SHP77 treated with DMSO at 0.1 percent for 48 hours (cell line): ENCODE data around the gene GMDS.

Experiments
- DNase-seq: peaks from one replicate; lab custom pipeline; 2025; lab: John Stamatoyannopoulos, UW

The GMDS gene

DNA sequence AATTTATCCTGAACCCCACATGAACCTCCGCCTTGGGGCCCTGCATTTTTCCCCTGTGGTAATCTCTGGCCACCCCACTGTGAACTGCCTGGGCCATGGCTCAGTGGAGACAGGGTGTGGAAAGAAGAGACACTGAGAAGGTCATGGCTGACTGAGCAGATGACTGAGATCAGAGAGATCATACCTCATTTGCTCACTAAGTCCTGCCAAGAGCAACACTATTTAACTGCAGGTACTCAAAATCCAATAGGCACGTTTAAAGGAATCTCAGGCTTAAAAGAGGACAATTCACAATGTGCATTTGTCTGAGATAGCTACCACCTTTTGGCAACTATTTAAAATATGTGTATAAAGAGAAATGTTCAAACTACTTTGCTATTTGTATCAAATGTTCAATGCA is 305.0 kb downstream of the GMDS start:
- no peak for DNase-seq

DNA sequence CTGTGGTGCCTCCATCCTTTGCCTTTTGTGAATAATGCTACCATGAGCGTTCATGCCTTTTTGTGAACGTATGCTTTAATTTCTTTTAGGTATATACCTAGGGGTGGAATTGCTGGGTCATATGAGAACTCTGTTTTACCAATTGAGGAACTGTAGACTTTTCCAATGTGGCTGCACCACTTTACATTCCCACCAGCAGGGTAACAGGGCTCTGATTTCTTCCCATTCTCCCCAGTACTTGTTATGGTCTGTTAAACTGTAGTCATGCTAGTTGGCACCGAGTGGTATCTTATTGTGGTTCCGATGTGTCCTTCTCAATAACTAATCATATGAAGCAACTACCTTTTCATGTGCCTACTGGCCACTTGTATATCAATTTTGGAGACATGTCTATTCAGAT is 312.1 kb downstream of the GMDS start:
- no peak for DNase-seq

DNA sequence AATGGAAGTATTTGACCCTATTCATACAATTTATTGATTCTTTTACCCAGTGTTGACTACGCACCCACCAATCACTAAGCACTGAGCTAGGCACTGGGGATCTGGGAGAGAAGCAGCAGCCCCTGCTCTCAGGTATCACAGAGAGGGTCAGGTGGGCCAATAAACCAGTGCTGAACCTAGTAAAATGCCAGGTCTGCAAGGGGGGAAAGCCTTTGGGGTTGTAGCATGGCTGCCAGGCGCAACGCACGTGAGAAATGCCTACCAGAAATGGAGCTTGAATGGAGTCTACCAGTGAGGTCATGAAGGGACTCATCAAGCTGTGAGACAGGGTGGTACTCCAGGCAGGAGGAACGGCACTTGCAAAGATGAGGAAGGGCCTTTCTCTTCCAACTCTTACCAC is 313.6 kb downstream of the GMDS start:
- no peak for DNase-seq

DNA sequence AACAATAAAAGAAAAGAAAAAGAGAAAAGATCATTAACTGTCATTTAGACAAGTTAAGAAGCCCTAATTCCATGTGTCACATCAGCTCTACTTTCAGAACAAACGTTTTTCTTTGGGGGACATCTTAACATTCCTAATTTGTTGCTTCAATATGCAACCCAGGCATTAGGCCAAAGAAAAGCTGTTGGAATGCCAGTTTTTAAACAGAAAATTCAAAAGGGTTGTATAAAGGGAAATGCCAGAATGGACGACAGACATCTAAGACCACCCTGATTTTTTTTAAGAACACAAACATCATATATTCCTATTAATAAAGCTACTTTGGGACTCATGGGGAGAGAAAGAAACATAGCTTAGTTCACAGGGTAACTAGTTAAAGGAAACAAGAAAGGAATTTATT is 315.0 kb downstream of the GMDS start:
- no peak for DNase-seq

DNA sequence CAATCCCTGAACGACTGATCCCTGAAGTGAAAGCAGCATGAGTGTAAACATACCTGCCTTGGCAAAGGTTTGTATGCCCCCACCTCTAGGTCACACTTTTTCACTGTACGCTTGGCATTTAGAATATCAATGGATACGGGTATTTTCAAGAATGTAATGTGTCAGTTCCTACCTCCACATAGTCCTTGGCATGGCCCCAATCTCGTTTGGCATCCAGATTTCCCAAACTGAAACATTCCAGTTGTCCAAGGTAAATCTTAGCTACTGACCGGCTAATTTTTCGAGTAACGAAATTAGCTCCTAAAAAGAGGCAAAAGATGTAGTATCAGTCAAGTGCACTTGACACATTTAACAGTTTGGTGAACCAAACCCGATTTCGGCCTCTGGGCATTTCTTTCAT is 315.5 kb downstream of the GMDS start:
- no peak for DNase-seq

DNA sequence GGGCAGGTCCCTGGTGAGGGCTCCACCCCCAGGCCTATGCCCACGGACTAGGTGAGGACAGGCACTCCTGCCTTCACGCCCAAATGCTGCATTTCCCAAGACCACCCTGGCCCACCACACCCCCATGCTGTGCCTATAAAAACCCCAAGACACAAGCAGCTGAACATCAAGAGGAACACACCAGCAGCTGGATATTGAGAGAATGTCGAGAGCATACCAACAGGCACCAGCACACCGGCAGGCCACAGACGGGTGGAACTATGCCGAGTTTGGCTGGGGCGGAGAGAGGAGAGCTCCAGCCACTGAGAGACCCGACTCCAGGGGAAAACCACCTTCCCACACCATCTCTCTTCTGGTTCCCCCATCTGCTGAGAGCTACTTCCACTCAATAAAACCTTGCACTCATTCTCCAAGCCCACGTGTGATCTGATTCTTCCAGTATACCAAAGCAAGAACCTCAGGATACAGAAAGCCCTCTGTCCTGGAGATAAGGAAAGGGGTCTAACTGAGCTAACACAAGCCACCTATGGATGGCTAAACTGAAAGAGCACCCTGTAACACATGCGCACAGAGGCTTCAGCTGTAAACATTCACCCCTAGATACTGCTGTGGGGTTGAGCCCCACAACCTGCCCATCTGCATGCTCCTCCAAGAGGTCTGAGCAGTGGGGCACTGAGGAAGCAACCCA is 319.5 kb downstream of the GMDS start:
- no peak for DNase-seq

DNA sequence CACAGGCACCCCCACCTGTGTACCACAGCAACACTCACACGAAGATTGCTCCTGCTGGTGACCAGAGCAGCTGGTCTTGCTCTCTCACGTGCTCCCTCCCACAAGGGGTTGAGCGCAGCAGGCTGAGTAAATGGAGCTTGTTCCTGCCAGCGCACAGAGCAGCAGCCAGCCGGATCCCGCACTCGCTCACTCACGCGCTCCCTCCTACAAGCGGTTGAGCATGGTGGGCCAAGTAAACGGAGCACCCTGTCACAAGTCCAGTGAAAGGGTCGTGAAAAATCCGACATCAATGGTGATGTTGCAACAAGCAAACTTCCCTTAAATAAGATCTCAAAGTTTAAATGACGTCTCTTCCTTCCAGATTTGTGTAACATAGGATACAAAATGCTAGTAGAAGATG is 322.0 kb downstream of the GMDS start:
- DNase-seq: no peak

DNA sequence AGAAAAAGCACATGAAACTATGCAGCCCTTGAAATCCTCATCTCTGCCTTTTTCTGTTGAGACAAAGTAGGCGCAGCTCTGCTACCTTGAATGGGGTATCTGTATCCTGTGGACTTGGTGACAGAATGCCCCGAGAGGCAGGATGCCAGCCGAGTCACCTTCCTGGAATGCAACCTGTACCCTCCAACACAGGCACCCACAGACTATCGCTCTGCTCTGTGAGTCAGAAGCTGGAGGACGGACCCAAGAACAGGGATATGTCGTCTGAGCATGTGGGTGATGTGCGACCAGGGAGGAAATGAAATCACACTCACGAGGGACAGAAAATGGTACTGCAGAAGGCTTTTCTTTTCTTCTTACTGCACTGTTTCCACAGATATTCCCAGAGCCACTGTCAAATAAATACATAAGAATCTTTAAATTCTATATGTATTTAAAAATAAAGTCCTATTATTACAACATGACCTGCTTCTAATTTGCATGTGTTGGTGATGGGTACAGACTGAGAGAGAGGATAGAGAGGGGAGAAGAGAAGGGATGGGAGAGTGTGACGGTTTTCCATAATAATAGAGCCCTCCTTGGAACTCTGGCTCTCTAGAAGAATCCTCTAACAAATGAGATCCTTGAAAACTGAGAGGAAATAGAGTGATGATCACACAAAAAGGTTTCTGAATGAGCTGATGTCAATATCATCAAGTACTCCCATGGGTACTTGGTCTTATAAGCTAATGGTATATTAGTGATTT is 327.6 kb downstream of the GMDS start:
- no peak for DNase-seq

DNA sequence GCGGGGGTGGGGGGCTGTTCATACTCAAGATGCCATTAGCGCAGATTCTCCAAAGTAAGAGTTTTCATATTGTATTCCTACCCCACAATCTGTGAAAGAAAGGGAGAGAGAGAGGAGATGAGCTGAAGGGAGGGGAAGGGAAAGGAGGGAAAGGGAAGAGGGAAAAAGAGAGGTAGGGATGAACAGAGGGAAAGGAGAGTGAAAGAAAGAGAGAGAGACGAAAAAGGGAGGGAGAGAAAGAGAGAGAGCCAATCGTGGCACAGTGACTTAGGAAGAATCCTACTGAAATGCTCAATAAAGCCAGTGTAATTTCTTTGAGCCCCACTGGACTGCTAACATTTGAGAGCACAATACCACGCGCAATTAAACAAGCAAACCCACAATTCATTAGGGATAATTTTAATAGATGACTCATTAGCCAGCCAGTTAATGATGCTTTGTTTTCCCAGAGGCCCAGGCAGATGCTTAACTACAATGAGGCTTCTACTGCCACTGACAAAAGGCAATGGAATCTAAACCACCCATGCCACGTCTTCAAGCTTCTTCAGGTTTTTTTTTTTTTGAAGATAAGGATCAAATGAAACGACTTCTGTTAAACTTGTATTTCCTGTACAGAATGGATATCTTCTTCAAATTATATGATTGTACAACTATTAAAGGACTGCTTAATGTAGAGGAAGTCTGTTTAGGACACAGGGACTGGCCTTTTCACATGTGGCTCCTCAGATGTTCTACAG is 328.9 kb downstream of the GMDS start:
- DNase-seq: no peak

DNA sequence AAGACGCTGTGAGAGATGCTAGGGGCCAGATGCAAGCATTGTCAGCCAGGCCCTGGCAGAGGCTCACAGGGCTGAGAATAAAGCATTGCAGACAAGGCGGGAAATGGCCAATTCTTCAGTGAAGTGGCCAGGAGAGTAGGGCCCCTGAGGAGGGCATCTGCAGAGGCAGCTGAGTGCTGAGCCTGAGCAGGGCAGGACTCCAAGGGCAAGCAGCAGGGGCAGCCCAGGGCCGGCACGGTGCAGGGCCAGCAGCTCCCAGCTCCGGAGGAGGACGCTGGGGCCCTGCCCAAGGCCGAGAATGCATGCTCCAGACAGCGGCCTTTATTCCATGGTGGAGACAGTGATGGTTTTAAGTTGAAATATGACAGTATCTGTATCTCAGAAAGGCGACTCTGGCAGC is 330.2 kb downstream of the GMDS start:
- DNase-seq: no peak

DNA sequence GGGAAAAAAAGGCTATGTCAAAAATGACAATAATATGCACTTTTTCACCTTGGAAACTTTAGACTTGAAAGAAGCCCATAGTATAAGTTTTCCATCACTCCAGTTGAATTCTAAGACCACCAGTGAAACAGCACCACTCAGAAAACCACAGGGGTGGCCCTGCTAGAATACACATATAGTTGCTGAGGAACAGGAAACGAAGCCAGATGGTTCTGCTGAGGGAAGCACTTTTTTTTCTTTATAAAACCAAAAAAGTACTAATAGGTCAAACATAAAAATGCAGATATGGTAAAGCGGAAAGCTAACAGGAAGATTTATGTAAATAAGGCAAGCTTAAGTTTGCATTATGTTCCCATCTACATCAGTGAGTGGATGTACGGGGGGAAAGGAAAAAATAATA is 331.8 kb downstream of the GMDS start:
- no peak for DNase-seq

DNA sequence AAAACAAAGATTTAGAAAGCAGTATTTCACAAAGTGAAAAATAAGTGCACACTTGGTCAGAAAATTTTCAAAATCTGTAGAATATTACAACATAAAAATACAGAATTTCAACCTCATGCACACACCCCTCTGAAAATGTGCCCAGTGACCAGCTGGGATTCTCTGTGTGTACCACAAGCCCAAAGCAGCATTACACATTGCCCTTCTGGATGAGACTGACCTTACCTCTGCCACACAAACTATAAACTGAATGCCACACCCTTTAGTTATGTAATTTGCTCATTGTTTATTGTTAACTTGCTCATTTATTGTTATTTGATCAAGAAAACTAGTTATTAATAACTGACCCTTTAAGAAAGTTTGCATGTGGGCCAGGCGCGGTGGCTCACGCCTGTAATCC is 332.7 kb downstream of the GMDS start:
- no peak for DNase-seq

DNA sequence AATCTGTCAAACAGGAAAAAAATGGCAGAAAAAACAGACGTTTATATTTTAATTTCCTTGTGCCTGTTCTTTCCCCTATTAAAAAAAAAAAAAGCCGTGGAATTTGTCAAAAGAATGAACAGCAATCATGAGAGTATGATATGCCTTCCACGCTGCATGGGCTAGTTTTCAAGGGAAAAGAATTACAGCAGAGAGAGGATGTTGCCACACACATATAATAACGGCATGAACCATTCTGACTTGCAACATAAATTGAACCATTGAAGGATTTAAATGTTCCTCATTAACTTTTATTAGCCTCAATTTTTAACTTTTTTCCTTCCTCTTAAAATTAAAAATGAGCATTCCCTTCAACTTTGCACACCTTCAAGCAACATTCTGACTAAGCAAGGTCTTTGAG is 333.9 kb downstream of the GMDS start:
- no peak for DNase-seq

DNA sequence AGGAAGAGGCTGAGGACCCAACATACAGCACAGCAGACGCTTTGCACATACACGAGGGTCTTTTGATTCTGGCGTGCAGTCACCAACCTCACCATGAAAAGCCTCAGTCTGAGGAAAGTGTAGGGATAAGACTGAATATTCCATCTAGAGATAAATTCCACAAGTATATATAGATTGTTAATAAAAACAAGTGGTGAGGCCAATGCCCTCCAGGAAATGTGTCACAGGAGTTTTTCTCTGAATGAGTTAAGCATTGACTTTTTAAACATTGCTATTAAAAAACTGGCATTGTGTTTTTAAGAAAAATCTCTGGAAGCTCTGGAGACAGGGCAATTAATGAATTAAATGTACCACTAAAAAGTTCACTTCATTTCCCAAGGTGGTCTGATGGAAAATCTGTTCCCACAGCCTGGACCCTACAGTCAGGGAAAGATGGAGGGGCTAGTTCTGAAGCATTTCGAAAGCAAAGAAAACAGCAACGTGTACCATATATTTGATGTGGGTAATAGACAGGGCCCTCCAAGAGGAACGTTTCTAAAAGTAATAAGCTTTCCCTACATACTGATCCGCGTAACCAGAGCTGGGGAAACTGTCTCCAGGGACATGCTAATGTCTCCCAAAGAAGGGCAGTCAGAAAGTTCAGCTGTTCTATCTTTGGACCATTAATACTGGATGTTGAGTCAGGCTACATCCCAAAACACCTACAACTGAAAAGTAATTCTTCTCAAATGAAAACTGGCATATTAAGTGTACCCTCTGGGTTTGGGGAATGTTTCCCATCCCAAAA is 334.6 kb downstream of the GMDS start:
- no peak for DNase-seq

DNA sequence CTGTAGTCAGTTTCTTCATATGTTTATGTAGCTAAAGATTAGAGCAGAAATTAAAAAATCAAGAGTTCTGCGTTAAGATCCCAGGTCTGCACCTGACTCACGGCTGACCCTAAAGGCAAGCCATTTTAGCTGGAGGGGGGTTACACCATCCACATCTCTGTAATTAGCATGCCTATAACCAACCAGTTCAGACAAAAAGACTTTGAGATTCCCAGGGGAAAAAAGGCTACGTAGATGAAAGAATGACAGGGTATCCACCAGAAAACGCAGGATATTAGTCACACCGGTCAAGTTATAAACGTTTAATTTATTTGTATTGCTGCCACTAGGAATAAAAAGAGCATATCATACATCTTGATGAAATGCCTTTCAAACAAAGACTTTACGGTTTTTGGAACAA is 336.6 kb downstream of the GMDS start:
- DNase-seq: no peak

DNA sequence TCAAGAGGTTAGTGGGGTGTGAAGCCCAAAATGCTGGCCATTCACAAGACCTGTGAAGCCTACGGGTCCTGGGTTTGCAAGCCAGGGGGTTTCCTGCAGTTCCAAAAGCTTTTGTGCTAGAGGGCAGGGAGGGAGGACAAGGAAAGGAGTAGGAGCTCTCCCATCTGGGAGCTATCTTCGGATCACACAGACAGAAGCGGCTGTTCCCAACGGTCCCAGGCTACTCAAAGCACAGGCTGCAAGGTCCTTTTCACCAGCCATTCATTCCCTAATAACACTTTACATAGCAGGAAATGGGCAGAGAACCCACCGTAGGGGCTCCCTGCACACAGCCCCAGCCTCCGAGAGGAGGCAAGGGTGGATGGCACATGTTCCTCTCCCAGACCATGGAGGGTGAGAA is 338.8 kb downstream of the GMDS start:
- DNase-seq: no peak

DNA sequence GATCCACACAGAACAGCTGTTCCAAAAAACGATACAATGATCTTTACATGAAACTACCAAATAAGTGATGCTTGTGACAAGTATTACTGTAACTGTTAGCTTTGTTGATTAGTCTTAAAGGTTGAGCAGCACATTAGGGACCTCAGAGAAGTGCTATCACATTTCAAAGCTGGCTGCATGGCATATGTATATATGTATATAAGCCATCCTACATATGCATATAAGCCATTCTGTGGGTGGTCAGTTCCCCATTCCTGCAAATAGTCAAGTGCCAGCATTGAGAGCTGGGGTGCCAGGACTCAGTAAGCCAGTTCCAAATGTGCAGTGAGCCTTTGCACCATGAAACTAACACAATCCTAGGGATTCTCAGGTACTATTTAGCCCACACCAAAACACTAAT is 339.4 kb downstream of the GMDS start:
- no peak for DNase-seq

DNA sequence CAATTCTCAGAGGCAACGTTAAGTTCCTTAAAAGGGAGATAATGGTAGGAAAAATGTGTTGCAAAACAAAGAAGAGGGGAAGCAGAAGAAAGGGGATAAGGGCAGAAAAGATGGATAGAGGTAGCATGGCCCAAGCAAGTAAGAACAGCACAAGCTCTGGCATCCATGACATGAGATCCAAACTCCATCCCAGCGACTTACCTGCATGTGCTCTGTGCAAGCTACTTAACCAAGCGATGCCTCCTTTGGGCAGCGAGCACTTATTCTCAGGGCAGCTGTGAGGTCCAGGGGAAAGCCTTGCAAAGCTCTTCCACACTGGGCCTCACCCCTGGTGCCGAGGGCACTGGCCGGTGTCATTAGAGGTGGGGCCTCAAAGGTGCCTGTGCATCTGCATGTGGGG is 340.5 kb downstream of the GMDS start:
- no peak for DNase-seq

DNA sequence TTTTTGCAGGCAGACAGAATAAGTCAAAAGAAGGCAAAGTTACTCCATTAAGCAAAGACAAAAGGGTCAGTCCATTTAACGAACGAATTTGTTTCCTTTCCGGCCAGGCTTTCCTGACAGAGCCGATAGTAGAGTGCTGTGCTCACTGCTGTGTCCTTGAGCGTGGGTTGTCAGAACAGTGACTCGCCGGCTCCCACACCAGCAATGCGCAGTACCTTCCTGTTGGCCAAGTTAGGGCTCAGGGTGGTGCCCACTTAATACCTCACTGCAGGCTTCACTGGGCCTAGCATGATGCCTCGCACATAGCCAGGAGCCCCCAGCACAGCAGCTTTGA is 341.0 kb downstream of the GMDS start:
- DNase-seq: no peak

DNA sequence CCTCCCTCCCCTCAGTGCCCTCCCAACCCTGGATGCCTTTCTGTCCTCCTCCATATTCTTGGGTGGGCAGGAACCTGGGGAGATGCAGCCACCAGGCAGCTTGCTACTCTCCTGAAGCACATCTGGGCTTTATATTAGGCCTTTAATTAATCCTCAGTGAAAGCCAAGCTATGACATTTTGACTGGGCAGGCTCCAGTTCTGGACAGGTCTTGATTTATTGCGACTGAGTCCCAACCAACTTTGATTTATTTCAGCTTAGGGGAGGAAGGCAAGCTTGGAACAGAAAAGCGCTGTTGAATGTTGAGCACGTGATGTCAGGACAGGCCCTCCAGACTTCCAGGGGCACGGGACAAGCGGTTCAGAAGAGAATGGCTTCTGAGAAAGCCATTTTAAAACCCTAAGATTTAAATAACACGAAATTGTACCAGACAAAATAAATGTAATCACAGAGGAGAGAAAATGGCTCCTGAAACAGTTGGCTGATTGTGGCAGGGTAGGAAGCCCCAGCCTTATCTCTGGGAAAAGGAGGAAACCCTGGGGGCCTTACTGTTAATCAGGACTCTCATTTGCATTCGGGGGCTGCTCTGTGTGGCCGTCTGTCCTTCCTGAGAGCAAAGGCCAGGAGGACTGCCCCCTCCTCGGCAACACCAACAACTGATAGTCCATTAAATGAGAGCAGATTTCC is 341.5 kb downstream of the GMDS start:
- no peak for DNase-seq

DNA sequence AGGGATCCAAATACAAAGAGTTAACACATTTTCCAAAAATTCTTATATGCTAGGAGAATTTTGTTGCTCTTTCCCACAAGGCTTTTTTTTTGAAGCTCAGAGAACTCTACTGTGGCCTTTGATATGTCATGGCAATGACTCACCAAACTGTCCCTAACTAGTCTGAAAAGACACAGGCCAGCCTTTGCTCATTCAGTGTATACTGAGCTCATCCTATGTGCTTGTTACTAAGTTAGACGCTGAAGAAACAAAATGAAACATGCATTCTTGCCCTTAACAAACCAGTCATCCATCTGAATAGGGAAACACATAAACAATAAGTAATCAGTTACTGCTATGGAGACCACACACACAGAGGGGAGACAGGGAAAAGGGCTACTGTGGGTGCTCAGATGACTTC is 343.8 kb downstream of the GMDS start:
- DNase-seq: no peak

DNA sequence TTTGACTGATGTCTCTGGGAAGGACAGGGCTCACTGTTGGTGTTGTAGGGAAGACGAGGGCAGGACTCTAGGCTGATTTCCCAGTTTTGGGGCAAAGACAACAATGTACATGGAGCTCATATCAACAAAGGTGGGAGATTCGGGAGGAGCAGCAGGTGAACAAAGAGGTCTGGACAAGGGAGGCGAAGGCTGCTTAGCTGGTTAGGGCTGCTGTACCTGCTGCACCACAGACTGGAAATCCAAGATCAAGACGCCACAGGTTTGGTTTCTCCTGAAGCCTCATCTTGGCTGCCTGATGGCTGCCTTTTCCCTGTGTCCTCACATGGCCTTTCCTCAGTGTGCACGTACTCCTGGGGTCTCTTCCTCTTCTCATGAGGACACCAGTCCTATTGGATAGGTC is 348.5 kb downstream of the GMDS start:
- no peak for DNase-seq
